GM12878 (cell line): Measurements from ENCODE around the gene DACT3.

Experiments used
- ATF3 ChIP-seq: IDR thresholded peaks from 2 replicates; pipeline ENCODE4 v1.6.1; 2011; ENCODE audit warnings: low read depth, mild to moderate bottlenecking, low read length, moderate library complexity, borderline replicate concordance; ENCODE audit errors: extremely low read depth
- CTCF ChIP-seq, 3 experiments: IDR thresholded peaks in 2 of 3; conservative IDR thresholded peaks in 1 of 3; 2 replicates each; pipeline ENCODE4 v1.5.1; 2011; ENCODE audit warnings: low read depth in 3 of 3, low read length in 3 of 3, mild to moderate bottlenecking in 3 of 3, control low read depth in 2 of 3, moderate library complexity in 2 of 3, inconsistent platforms in 1 of 3, mixed read lengths in 1 of 3; ENCODE audit not compliant: control insufficient read depth in 2 of 3, insufficient read depth in 1 of 3; ENCODE audit errors: extremely low read depth in 1 of 3
- EZH2 ChIP-seq: IDR thresholded peaks from 2 replicates; pipeline ENCODE4 v1.6.1; 2012; ENCODE audit warnings: low read depth, mild to moderate bottlenecking, control low read depth, inconsistent platforms, low read length, borderline replicate concordance; ENCODE audit not compliant: control insufficient read depth
- POLR2A ChIP-seq: IDR thresholded peaks from 2 replicates; pipeline ENCODE4 v1.6.1; 2011; ENCODE audit warnings: low read depth, mild to moderate bottlenecking, low read length
- POLR2AphosphoS5 ChIP-seq: IDR thresholded peaks from 2 replicates; pipeline ENCODE4 v1.6.1; 2011; ENCODE audit warnings: mild to moderate bottlenecking, low read length, inconsistent platforms
- ZNF274 ChIP-seq: IDR thresholded peaks from one replicate; pipeline ENCODE4 v1.8.0; 2011; ENCODE audit not compliant: insufficient read length, insufficient read depth
- ZZZ3 ChIP-seq: IDR thresholded peaks from 2 replicates; pipeline ENCODE4 v1.6.1; 2011; ENCODE audit warnings: low read depth; ENCODE audit not compliant: control insufficient read depth, insufficient read length

- TF ChIP-seq POLR2A (no peak), ZZZ3 (no peak), EZH2 (no peak), ZNF274 (no peak), POLR2AphosphoS5 (no peak), CTCF (IDR thresholded peaks at IDR 0.05 in 2 of 3, conservative IDR thresholded peaks at IDR 0.05 in 1 of 3; ENCODE audit: control insufficient read depth in 2 of 3, extremely low read depth in 1 of 3, insufficient read depth in 1 of 3, low read depth in 3 of 3, low read length in 3 of 3) (no peak), ATF3 (no peak)
These were observed 26.2 kb downstream of the DACT3 start for GRCh38 chr19:46634656-46635218.
